Rectal smooth muscle tissue (tissue), 1 donor: Measurements from ENCODE around the gene SMC3.

Experiments used
- H3K27ac ChIP-seq: one replicate; pipeline ENCODE4 v1.7.0; 2013; ENCODE audit warnings: low read depth, low read length, inconsistent platforms
- H3K27me3 ChIP-seq: one replicate; pipeline ENCODE4 v1.7.0; 2013; ENCODE audit warnings: low read length; ENCODE audit not compliant: control insufficient read depth, insufficient read depth
- H3K36me3 ChIP-seq: one replicate; pipeline ENCODE4 v1.7.0; 2013; ENCODE audit warnings: low read length; ENCODE audit not compliant: control insufficient read depth, insufficient read depth
- H3K4me1 ChIP-seq: one replicate; pipeline ENCODE4 v1.7.0; 2013; ENCODE audit warnings: low read length; ENCODE audit not compliant: control insufficient read depth, insufficient read depth
- H3K4me3 ChIP-seq: one replicate; pipeline ENCODE4 v1.7.0; 2013; ENCODE audit warnings: low read length
- H3K9ac ChIP-seq: one replicate; pipeline ENCODE4 v1.7.0; 2013; ENCODE audit warnings: low read length

Gene SMC3

DNA sequence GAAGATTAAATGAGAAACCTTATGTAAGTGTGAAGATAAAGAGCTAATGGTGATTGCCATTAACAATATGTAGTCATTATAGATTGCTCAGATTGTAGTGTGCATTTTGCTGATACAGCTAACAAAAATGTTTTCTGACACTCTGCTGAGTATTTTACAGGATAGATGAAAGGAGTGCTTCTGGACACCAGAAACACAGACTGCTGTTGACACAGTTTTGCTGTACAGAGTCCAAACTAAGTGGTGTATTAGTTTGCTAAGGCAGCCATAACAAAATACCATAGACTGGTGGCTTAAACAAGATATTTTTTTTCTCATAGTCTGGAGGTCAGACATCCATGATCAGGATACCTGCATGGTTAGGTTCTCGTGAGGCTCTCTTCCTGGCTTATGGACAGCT lies 2.2 kb downstream of the SMC3 start:
- no peaks in the 10 kb centered on the region for H3K27me3 ChIP-seq
- H3K9ac ChIP-seq: no peak overlapping the region
- H3K27ac ChIP-seq: no peak overlapping the region
- no peaks in the 10 kb centered on the region for H3K36me3 ChIP-seq
- no peak overlapping the region for H3K4me3 ChIP-seq
- peaks cover 14% of the 10 kb centered on the region for H3K4me1 ChIP-seq

- H3K27ac ChIP-seq: no peak overlapping the region
- H3K27me3 ChIP-seq: no peaks in the 10 kb centered on the region
- H3K4me3 ChIP-seq: no peak overlapping the region
- no peaks in the 10 kb centered on the region for H3K36me3 ChIP-seq
- H3K4me1 ChIP-seq: peaks cover 14% of the 10 kb centered on the region
- no peak overlapping the region for H3K9ac ChIP-seq
Measured at GRCh38 chr10:110571093-110571743, 3.7 kb downstream of the SMC3 start.

- no peak overlapping the region for H3K4me3 ChIP-seq
- peaks cover 14% of the 10 kb centered on the region for H3K4me1 ChIP-seq
- H3K27ac ChIP-seq: no peak overlapping the region
- H3K36me3 ChIP-seq: no peaks in the 10 kb centered on the region
- no peaks in the 10 kb centered on the region for H3K27me3 ChIP-seq
- no peak overlapping the region for H3K9ac ChIP-seq
Measured at GRCh38 chr10:110572862-110573261, 5.4 kb downstream of the SMC3 start.

DNA sequence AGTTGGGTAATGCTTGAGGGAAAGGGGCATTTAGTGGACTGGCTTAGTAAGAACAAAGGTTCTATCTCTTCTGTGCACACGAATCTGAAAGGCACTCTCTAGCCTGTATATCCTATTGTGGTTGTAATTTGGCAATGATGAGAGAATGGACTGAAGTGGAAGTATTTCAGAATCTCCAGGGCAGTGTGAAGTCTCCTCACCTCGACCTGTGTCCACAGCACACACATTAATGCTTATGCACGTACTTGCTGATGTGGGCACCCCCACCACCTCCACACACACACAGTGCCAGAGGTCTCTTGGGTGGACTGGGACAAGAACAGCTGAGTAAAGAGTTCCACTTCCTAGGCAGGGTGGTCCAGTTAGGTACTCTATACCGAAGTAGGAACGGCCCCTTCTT lies 6.9 kb downstream of the SMC3 start:
- Histone ChIP-seq H3K36me3 (peaks cover 10% of the 10 kb centered on the region), H3K27ac (no peak overlapping the region), H3K9ac (no peak overlapping the region), H3K4me1 (peaks cover 7% of the 10 kb centered on the region), H3K4me3 (no peak overlapping the region), H3K27me3 (no peaks in the 10 kb centered on the region)

DNA sequence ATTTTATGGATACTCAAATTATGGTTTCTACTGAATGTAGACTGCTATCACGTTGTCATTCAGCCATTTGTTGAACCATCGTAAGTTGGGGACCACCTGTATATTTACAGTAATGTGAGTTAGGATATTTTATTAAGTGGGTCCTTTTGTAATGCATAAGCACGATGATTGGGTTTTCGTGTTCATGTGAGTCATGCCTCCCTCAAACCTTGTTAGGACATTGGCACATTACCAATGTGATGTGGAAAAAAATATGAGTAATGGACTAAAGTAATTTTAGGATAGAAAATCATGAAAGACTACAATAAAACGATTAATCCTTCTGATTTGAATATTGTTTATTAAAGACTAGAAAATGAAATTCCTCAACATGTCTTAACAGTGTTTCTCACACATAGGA lies 8.7 kb downstream of the SMC3 start:
- Histone ChIP-seq H3K4me1 (peaks cover 7% of the 10 kb centered on the region), H3K36me3 (peaks cover 16% of the 10 kb centered on the region), H3K27me3 (no peaks in the 10 kb centered on the region), H3K27ac (no peak overlapping the region), H3K9ac (no peak overlapping the region), H3K4me3 (no peak overlapping the region)

DNA sequence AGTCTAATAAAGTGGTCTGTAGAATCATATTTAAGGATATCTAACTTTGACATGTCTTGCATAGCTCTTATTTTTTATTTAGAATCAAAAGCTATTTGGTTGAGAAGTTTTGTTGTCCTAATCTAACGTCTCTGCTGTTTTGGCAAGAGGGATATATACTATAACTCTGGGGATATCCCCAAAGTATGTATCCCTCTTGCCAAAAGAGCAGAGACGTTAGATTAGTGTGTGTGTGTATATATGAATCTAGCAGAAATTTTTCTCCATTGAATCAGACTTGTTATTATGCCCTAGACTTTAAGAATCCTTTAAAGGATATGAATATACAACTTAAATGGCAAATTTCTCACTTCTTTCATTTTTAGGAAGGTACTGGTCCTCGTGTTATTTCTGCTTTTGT lies 9.6 kb downstream of the SMC3 start:
- Histone ChIP-seq H3K27me3 (no peaks in the 10 kb centered on the region), H3K36me3 (peaks cover 16% of the 10 kb centered on the region), H3K4me1 (peaks cover 5% of the 10 kb centered on the region), H3K27ac (no peak overlapping the region), H3K4me3 (no peak overlapping the region), H3K9ac (no peak overlapping the region)

GRCh38 chr10:110584006-110584405 lies 16.5 kb downstream of the SMC3 start:
- Histone ChIP-seq H3K27me3 (no peaks in the 10 kb centered on the region), H3K4me1 (no peaks in the 10 kb centered on the region), H3K9ac (no peak overlapping the region), H3K27ac (no peak overlapping the region), H3K36me3 (peaks cover 23% of the 10 kb centered on the region), H3K4me3 (no peak overlapping the region)

DNA sequence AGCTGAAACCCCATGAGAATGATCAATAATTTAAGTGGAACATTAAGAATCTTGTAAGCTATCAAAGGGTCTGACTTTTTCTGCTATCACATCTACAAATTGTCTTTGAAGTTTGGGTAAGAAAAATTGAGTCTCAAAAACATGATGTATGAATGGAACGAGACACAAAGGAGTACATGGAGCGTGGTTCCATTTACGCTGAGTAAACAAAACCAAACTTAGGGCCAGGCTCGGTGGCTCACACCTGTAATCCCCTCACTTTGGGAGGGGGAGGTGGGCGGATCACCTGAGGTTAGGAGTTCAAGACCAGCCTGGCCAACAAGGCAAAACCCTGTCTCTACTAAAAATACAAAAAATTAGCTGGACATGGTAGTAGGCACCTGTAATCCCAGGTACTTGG lies 24.3 kb downstream of the SMC3 start:
- Histone ChIP-seq H3K27ac (no peak overlapping the region), H3K36me3 (peaks cover 15% of the 10 kb centered on the region), H3K4me1 (no peaks in the 10 kb centered on the region), H3K4me3 (no peak overlapping the region), H3K9ac (no peak overlapping the region), H3K27me3 (no peaks in the 10 kb centered on the region)

DNA sequence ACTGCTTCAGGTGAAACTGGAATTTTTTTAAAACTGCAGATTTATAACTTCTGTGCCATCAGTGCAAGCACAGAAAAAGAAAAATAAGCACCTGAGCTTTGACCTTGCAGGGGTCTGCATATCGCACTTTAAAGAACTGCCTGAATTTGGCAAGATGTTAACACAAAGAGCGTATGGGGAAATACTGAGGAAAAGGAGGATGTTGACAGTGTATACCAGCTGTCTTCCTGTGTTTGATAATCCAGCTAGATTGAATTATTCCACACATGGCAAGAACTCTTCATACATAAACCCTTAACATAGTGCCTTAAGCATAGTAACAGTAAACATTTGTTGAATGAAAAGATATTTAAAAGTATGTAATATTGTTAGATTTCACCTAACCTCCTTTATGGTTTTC lies 30.0 kb downstream of the SMC3 start:
- Histone ChIP-seq H3K4me1 (no peaks in the 10 kb centered on the region), H3K9ac (no peak overlapping the region), H3K27me3 (no peaks in the 10 kb centered on the region), H3K36me3 (peaks cover 16% of the 10 kb centered on the region), H3K4me3 (no peak overlapping the region), H3K27ac (no peak overlapping the region)

DNA sequence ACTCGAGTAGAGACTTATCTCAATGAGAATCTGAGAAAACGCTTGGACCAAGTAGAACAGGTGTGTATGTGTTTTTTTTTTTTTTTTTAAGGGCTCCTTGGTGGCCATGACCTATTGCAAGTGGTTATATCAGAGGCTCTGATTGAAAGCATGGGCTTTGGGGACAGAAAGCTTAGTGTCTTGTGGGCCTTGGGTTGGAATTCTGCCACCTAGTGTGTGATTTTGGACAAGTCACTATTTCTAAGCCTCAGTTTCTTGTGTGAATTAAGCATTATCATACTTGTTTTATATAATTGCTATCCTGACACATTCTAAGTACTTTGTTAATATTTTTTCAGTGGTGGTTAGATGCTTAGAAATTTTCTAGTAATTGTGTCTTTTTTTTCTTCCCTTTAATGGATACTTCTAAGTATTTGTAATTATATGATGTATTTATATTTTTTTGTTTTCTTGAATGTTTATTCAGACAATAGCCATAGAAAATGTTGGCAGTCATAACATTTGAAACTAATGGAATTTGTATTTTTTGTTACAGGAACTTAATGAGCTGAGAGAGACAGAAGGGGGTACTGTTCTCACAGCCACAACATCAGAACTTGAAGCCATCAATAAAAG lies 33.1 kb downstream of the SMC3 start:
- no peak overlapping the region for H3K4me3 ChIP-seq
- H3K36me3 ChIP-seq: peaks cover 15% of the 10 kb centered on the region
- no peaks in the 10 kb centered on the region for H3K27me3 ChIP-seq
- no peaks in the 10 kb centered on the region for H3K4me1 ChIP-seq
- no peak overlapping the region for H3K27ac ChIP-seq
- H3K9ac ChIP-seq: no peak overlapping the region

GRCh38 chr10:110601581-110601980 lies 34.1 kb downstream of the SMC3 start:
- Histone ChIP-seq H3K9ac (no peak overlapping the region), H3K27me3 (no peaks in the 10 kb centered on the region), H3K36me3 (peaks cover 15% of the 10 kb centered on the region)

DNA sequence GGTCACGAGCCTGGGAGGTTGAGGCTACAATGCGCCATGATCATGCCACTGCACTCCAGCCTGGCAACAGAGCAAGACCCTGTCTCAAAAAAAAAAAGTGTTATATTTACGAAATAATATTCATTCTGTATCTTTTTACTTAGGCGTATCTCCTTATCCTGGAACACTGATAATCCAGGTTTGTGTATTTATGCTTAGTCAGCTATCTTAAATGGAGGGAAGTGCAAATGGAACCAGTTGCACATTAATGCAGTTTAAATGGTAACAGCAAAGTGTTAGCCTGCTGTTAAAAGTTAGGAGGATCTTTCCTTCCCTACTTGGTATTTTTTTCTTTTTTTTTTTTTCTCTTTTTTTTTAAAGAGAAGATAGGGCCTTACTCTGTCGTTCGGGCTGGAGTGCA lies 40.6 kb downstream of the SMC3 start:
- Histone ChIP-seq H3K4me1 (no peaks in the 10 kb centered on the region), H3K9ac (no peak overlapping the region), H3K27me3 (no peaks in the 10 kb centered on the region), H3K36me3 (peaks cover 5% of the 10 kb centered on the region), H3K27ac (no peak overlapping the region), H3K4me3 (no peak overlapping the region)

More at GRCh38 chr10:110601581-110601980, 34.1 kb downstream of the SMC3 start:
- no peak overlapping the region for H3K27ac ChIP-seq
- H3K4me1 ChIP-seq: no peaks in the 10 kb centered on the region
- no peak overlapping the region for H3K4me3 ChIP-seq

DNA sequence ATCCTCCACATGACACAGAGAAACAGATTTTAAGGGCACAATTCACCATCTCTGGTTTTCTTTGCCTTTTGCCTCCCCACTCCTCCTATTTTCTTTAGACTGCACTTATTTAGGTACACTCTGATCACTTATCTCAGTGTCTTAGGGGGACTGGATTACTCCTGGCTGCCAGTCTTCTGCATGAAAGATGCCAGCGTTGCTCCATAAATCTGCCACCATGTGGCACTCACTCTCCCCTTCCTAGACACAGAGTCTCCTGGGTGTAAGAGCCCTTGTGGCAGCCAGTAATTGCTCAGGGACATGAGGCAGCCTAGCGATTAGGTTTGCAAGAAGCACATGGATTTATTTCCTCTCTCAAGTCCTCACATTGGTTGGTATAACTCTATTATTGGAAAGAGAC lies 42.1 kb downstream of the SMC3 start:
- Histone ChIP-seq H3K36me3 (peaks cover 3% of the 10 kb centered on the region), H3K9ac (no peak overlapping the region), H3K27ac (no peak overlapping the region), H3K4me1 (no peaks in the 10 kb centered on the region), H3K4me3 (no peak overlapping the region), H3K27me3 (no peaks in the 10 kb centered on the region)
